ENCODE results near the gene ALPL.
A peak's percentile ranks its signal among the peaks of the same experiment; 100 is the strongest.

The ALPL gene

GRCh38 chr1:21536218-21536617 is 27.0 kb downstream of the ALPL start:
- no peak for DNase-seq (ENCODE audit: extremely low read depth, low read depth)
- H3K4me3 ChIP-seq (replicated peaks; ENCODE audit: low read depth, low read length), result no peak overlapping the region
- TF ChIP-seq CTCF (IDR thresholded peaks at IDR 0.05; ENCODE audit: low read depth, low read length, missing control alignments), result no peak

- TF ChIP-seq CTCF (IDR thresholded peaks at IDR 0.05; ENCODE audit: low read depth, low read length, missing control alignments), result no peak
- DNase-seq (ENCODE audit: extremely low read depth, low read depth), result no peak
- no peak overlapping the region for H3K4me3 ChIP-seq (replicated peaks; ENCODE audit: low read depth, low read length)
Measured at GRCh38 chr1:21537511-21537931, 28.3 kb downstream of the ALPL start.

GRCh38 chr1:21537932-21538630 is 28.9 kb downstream of the ALPL start:
- no peak for TF ChIP-seq CTCF (IDR thresholded peaks at IDR 0.05; ENCODE audit: low read depth, low read length, missing control alignments)
- no peak overlapping the region for H3K4me3 ChIP-seq (replicated peaks; ENCODE audit: low read depth, low read length)
- DNase-seq (ENCODE audit: extremely low read depth, low read depth), result no peak

- H3K4me3 ChIP-seq (replicated peaks; ENCODE audit: low read depth, low read length), result no peak overlapping the region
- peak; percentile 19 for TF ChIP-seq CTCF (IDR thresholded peaks at IDR 0.05; ENCODE audit: low read depth, low read length, missing control alignments)
- DNase-seq (ENCODE audit: extremely low read depth, low read depth), result no peak
Measured at GRCh38 chr1:21539933-21540332, 30.7 kb downstream of the ALPL start.

- DNase-seq (ENCODE audit: extremely low read depth, low read depth), result no peak
- TF ChIP-seq CTCF (IDR thresholded peaks at IDR 0.05; ENCODE audit: low read depth, low read length, missing control alignments), result no peak
- H3K4me3 ChIP-seq (replicated peaks; ENCODE audit: low read depth, low read length), result no peak overlapping the region
Measured at GRCh38 chr1:21541329-21541728, 32.1 kb downstream of the ALPL start.

- DNase-seq (ENCODE audit: extremely low read depth, low read depth), result no peak
- no peak for TF ChIP-seq CTCF (IDR thresholded peaks at IDR 0.05; ENCODE audit: low read depth, low read length, missing control alignments)
- no peak overlapping the region for H3K4me3 ChIP-seq (replicated peaks; ENCODE audit: low read depth, low read length)
Measured at GRCh38 chr1:21541835-21542234, 32.6 kb downstream of the ALPL start.

- no peak for DNase-seq (ENCODE audit: extremely low read depth, low read depth)
- no peak overlapping the region for H3K4me3 ChIP-seq (replicated peaks; ENCODE audit: low read depth, low read length)
- no peak for TF ChIP-seq CTCF (IDR thresholded peaks at IDR 0.05; ENCODE audit: low read depth, low read length, missing control alignments)
Measured at GRCh38 chr1:21543598-21543997, 34.4 kb downstream of the ALPL start.
